HG03175 (cell line): ENCODE measurements around the gene GABBR2.

Experiments used
- ATAC-seq: cut with Tn5 transposase; IDR thresholded peaks from one replicate; pipeline ENCODE4 v1.9.1; 2021; ENCODE audit warnings: mild to moderate bottlenecking, moderate library complexity; ENCODE audit not compliant: unreplicated experiment

Gene GABBR2

DNA sequence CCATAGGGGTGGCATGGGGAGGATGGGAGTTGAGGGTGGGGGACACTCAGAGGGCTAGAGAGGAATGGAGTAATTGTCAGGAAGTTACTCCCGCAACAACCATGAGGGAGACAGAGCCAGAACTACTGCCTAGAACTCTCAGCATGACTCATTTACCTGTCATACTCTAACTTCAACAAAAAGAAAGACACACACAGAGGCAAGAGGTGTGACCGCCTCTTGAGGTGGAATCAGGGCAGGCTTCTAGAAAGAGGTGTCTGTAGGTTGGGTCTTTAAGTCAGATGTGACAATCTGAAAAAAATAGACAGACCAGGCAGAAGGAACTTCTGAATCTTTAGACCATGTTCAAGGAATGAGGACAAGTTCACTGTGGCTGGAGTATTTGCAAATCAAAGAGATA lies 73.4 kb downstream of the GABBR2 start:
- ATAC-seq, result no peak

GRCh38 chr9:98634685-98635336 lies 73.9 kb downstream of the GABBR2 start:
- no peak for ATAC-seq

GRCh38 chr9:98632839-98633238 lies 75.9 kb downstream of the GABBR2 start:
- ATAC-seq, result no peak

DNA sequence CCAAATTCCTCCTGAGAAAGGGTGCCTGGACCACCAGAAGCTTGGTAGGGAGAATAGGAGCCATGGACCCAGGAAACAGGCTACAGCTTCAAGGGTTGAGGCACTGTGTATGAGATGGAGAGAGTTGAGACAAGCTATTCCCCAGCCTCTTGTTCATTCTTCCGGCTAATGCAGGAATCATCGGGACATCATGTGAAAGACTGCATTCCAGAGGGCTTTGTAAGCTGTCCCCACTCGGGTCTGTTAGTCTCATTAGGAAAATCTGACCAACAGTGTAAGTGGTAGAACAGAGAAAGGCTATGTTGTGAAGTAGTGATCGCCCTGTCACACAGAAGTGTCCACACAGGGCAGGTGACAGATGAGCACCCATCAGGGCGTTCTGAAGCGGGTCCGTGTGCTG lies 81.4 kb downstream of the GABBR2 start:
- ATAC-seq, result no peak

- ATAC-seq, result no peak
These were observed 83.0 kb downstream of the GABBR2 start for GRCh38 chr9:98625728-98626127.

GRCh38 chr9:98619788-98620187 lies 88.9 kb downstream of the GABBR2 start:
- ATAC-seq, result no peak

DNA sequence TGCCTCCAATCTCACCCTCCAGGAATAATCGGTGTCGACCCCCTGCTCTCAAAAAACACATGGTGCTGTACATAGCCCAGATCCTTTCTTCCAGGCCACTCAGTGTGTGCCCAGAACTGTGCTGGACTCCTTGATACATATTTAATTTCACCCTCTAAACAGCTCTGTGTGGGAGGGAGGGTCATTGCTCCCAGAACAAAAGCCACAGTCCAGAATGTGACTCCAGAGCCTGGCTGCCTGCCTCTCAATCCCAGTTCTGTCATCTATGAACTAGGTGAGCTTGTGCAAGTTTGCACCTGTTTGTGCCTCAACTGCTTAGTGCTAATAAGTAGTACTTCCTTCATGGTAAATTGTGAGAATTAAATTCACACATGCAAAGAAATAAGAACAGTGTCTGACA lies 93.1 kb downstream of the GABBR2 start:
- no peak for ATAC-seq

DNA sequence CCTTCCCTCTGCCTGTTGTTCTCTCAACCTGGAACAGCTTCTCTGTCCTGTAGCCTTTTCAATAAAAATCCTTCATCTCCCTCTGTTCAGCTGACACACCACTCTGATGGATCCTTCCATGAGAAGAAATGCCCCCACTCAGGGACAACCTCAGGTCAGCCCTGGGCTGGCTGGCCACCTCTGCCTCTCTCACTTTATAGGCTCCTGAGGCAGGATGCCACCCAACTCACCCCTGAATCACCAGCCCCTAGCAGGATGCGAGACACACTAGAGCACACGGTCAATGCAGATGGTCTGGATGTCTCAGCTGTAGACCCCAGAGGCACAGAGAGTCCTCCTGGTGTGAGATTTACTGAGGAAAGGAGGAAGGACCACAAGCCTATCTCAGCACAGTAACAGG lies 93.8 kb downstream of the GABBR2 start:
- no peak for ATAC-seq

DNA sequence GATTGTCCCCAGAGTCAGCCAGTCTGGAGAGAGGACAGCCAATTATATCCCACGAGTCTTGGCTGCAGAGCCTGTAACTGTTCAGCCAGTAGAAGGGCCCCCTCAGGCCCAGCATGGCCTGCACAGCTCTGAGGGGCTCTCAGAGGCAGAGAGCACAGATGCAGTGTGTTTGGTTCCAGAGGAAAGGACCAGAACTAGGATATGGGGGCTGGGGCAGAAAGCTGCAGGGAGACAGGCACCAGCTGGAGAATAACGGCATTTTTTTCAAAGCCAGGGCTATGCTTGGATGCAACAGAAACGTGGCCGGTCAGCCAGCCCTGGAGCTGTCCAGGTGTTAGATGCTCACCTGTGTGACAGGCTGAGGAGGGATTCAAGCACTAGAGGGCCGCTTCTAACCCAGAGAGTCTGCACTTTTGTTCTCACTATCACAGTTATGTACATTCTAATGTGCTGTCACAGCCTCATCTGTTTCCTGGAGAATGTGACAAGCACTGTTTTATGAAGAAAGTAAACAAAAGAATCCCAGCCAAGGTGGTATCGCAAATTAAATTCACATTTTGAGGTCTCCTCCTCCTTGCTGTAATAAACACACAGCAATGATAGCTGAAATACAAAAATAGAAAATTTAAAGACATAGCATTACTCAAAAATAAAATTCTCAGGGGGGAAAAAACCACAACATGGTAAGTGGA lies 96.5 kb downstream of the GABBR2 start:
- ATAC-seq, result no peak

DNA sequence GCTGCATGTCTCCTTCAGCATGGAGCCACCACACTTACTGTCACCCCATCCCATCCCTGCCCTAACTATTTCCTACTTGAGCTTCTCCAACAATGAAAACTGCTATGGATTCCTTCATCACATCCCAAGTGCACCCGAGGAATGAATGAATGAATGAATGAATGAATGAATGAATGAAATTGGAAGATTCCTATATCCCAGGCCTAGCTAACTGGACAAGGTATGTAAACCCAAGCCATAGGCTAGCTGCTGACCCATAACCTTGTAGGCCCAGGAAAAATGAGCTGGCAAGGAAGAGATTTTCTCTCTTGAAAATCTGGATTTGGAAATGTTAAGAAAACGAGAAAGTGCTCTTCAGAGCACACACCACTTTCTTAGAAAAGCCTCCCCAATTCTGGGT lies 97.4 kb downstream of the GABBR2 start:
- ATAC-seq, result no peak

DNA sequence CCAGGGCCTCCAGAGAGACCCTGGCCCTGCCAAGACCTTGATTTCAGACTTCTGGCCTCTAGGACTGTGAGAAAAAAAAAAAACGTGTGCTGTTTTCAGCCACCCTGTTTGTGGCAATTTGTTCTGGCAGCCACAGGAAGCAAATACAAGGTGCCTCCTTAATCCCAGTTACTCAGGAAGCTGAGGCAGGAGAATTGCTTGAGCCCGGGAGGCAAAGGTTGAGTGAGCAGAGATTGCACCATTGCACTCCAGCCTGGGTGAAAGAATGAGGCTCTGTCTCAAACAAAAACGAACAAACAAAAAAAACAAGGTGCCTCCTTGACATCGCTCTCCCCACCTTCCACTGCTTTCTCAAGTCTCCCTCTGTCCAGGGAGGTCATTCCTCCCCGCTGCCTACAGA lies 98.0 kb downstream of the GABBR2 start:
- ATAC-seq, result no peak

GRCh38 chr9:98610211-98610610 lies 98.5 kb downstream of the GABBR2 start:
- ATAC-seq, result no peak

DNA sequence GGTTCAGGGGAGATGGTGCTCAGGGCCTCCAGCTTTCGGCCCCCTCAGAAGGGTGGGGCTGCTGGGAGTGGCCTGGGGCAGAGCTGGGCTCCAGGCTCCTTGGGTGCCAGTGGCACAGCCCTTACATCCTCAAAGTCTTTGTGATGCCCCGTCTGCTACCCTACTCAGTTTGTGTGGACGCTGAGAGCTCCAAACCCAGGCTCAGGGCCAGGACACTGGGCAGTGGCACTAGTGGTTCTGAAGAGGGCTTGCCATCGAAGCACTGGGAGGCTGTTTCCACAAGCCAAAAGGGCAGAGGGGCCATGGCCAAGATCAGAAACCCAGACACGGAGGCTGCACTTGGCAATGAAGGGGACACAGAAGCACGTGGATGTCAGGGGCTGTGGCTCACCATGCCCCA lies 99.1 kb downstream of the GABBR2 start:
- no peak for ATAC-seq

GRCh38 chr9:98607787-98608186 lies 100.9 kb downstream of the GABBR2 start:
- no peak for ATAC-seq

- ATAC-seq, result no peak
These were observed 101.6 kb downstream of the GABBR2 start for GRCh38 chr9:98607152-98607551.

- ATAC-seq, result no peak
These were observed 102.0 kb downstream of the GABBR2 start for GRCh38 chr9:98606730-98607129.

- no peak for ATAC-seq
These were observed 103.6 kb downstream of the GABBR2 start for GRCh38 chr9:98605116-98605515.

- ATAC-seq, result no peak
These were observed 104.8 kb downstream of the GABBR2 start for GRCh38 chr9:98603821-98604383.

DNA sequence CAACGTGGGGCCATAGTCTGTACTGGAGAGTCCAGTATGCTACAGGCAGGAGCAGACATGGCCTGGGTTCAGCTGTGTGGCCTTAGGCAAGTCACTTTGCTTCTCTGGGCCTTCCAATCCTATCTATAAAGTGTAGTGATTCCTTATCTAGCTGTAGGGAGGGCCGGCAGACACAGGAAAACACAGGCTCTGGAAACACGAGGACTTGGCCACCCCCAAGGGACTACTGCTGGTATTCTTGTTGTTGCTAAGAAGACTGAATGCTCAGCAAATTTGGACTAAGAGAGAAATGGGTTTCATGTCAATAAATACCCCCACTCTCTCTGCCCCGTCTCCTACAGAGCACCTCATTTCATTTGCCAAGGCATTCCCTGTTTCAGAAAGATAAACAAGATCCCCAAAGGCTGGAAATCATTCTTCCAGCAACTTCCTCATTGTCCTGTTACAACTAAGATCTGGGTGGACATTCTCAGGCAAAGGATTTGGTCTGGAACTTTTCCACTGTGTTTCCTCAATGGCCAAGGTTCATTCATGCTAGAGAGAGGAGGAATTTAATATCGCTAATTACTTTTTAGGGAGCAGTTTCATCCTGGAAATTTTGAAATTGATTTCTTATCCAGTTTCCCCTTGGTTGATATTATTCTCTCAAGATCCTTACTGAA lies 105.8 kb downstream of the GABBR2 start:
- ATAC-seq, result no peak

DNA sequence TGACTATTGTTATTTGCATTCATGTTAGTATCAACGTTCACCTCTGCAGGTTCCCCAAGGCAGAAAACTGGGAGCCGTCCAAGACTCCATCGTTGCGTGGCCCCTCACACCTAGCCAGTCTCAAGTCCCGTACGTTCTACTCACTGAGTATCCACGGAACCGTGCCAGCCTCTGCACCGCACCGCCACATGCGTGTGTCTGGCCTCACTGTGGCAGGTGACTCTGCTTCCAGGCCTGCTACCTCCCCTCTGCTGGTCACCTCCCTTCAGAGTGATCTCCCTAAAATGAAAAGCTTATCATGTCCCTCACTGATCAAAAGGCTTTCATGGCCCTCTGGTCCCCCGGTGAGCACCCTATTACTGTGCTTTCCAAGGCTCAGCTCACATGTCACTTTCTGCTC lies 108.1 kb downstream of the GABBR2 start:
- ATAC-seq, result no peak

GRCh38 chr9:98599566-98600216 lies 109.0 kb downstream of the GABBR2 start:
- ATAC-seq, result no peak
